Ureter (tissue), 1 donor: Measurements from ENCODE around the gene PDXK. TPM values are rescaled to one million over a fixed set of nuclear protein-coding genes. Genes with fewer than 3 reads are reported as not detected.

ENCODE experiments used
- DNase-seq: peaks from one replicate; pipeline ENCODE4 v3.0.0-alpha.2; 2020; ENCODE audit warnings: low spot score
- total RNA-seq: library from RNA; stranded (reverse); gene quantifications from one replicate; pipeline ENCODE4 v1.2.4, GENCODE V29; 2023
- donor health status: DM: yes; HTN: yes; CAD: no.

PDXK gene
- total RNA-seq, 1 donor from 2014 or later: 137 TPM

DNA sequence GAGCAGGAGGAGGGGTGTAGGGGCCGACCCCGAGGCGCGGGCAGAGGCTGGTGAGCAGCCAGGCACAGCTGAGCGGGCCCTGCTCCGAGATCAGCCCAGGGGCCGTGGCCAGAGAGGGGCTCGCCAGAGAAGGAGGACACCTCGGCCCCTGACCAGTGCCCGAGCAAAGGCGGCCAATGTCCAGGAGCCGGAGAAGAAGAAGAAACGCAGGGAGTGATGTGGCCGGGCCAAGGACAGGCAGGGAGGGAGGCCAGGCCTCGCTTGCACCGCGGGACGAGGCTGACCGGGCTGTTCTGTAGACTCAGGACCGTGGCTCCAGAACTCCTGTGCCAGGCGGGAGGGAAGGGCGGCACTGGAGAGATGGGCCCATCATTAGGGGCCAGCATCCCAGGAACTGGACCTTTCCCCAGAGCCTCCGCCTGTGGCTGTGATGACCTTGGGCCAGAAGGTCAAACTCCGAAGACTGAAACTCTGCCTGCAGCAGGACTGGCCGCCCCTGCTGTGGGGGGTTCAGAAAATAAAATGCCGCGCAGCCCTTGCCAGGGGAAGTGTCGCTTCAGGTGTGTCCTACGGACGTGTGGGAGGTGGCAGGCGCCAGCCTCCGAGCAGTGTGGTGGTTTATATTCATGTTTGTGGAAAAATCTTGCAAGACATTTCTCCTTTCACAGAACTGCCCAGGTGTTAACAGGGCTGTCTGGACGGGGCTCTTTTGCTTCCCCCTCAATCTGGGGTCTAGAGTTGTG is 84.8 kb downstream of the PDXK start:
- DNase-seq: no peak

DNA sequence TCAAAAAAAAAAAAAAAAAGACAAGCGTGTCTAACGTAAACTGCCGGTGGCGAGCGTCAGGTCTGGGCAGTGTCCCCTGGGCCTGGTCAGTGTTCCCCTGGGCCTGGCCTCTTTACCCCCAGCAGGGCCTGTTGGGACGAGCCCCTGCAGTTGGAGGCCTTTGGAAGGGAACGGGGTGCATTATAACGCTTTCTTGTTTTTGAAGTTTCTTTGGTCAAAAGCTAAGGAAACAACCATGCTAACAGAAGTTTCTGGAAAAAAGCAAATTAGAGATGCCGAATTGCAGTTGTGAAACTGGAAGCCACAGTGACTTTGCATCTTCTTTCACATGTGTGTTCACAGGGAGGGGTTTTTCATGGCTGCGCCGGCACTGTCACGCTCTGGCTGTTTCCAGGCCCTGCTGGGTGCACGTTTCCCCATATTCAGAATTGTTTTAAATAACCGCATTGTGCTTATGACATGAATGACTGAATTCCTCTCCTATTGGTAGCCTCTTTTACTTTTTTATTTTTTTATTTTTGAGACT is 86.4 kb downstream of the PDXK start:
- DNase-seq: no peak

DNA sequence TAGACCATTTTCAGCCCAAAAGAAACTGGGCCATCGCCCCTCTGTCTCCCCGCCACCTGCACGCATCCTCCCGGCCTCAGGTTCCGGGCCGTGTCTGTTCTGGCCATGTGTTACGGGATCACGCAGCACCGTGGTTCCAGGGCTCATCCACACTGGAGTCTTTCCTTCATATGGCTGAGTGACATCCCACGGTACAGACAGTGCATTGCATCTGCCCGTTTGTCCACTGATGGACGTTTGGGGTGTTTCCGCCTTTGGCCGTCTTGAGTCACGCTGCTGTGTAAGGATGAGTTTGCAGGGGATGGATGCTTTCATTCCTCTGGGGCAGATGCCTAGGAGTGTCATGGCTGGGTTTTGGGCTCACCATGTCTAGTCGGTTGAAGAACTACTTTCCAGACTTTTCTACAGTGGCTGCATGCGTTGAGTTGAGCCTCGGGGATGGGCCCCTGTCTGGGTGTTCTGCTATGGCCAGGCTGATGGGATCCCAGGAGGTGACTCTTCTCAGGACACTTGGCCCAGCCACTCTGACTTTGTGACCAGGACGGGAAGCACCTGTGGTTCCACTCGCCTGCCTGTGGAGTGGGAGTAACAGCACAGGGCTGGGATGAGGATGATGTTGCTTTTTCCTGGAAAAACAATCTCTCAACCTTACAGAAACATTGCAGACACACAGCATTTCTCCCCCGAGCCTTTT is 87.2 kb downstream of the PDXK start:
- no peak for DNase-seq

DNA sequence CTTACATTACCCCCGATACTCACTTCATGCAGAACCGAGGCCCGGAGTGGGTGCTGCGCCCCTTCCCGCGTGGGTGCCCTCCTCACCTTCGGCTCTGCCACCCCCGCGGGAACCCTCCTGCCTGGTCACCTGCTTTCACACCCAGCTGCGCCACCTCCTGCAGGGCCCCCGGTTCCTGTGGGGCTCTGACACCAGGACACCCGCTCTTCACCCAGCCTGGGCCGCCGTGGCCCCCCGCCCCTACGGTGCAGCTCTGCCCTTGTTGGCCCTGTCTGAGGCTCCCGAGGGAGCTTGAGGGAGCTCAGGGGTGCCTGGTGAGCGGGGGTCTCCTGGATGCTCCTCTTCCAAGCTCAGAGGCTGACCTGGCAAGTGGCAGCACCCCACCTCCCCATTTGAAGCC is 89.4 kb downstream of the PDXK start:
- DNase-seq: no peak

DNA sequence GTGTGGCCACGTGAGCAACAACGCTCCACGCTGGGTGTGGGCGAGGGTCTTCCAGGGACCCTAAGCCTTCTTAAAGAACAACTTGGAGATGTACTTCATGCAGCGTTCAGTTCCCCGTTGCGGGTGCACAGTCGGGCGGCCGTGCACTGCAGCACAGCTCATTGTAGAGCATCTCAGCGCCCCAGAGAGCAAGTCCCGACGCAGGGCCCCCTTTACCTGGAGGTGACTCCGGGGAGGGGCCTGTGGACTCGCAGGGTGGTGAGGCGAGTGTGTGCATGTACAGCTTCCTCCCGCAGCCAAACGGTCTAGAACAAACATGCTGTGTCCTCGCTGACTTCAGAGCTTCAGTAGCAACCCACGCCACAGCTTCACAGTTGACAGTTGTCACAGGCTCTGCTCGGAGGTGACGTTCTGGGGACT is 89.9 kb downstream of the PDXK start:
- DNase-seq: no peak

DNA sequence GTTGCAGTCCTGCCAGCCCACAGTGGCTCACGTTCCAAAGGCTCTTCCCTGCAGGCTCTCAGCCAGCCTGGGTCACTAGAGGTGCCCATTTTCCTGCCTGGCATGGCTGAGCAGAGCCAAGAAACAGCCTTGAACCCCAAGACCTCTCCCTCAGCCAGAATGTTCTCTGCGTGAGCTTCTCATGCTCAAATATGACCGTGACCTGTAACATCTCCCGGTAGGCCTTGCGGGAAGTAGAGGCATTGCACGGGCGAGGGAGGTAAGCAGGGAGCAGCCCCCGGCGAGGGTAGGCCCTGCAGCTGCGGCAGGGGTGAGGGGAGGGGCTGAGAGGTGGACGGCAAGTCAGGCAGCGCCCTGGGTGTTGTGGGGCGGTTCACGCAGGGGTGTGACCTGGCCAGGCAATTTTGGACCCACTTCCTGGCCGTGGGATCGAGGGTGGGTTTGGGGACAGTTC is 90.4 kb downstream of the PDXK start:
- no peak for DNase-seq

- no peak for DNase-seq
Measured at GRCh38 chr21:43809853-43810504, 91.0 kb downstream of the PDXK start.

- peak; percentile 93 for DNase-seq
Measured at GRCh38 chr21:43810505-43811261, 91.8 kb downstream of the PDXK start.

DNA sequence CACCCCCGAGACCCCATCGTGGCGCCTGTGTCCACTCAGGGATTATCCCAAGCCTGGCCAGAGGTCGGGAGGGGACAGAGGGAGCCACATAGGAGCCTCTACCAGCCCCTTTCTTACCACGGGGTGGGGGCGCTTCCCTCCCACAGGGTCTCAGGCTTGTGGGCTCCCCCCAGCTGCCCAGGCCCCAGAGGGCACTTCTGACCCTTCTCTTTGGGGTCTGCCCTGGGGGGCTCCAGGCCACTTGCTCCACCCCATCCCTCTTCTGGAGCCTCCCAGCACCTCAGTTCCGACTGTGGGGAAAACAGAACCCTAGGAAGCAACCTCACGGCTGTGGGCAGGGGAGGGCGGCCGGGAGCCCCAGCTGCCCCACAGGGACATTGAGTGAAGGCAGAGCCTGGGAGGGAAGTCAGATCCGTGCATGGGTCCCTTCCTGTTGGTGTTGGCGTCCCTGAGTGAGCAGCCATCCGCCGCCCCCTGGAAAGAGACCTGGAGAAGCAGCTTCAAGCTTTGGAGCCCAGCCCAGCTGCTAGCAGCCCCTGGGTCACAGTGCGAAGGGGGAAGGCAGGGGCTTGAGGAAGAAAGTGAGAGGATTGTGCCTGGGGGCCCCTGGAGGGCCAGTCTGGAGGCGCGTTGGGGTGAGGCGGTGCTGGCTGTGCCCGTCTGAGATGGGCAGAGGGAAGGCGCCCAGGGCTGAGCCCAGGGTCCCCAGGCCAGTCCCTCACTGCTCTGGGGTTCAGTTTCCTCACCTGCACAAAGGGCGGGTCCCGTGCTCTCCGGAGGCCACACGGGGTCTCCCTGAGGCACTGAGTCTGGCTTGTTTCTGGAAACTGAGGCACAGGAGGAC is 92.6 kb downstream of the PDXK start:
- no peak for DNase-seq

Other genes with a start within 250 kb of the PDXK start
- gene HSF2BP, start 59.6 kb upstream of the PDXK start, total RNA-seq: 2.0 TPM
- 22.5 TPM for gene RRP1B, start 59.6 kb upstream of the PDXK start, total RNA-seq
- gene CSTB, start 57.2 kb downstream of the PDXK start, total RNA-seq: 181 TPM
- 32.0 TPM for gene RRP1, start 70.4 kb downstream of the PDXK start, total RNA-seq
- 84.7 TPM for gene AGPAT3, start 146.1 kb downstream of the PDXK start, total RNA-seq